Measurements from ENCODE around the gene SIPA1.
A peak's percentile ranks its signal among the peaks of the same experiment; 100 is the strongest.
"Not testable (repeated sequence)": the region's sequence is repeated elsewhere in the genome, so short reads cannot be mapped to it uniquely, and the experiment has no call there.

SIPA1 gene

GRCh38 chr11:65658174-65659021 lies 20.5 kb downstream of the SIPA1 start:
- no peak for DNase-seq (ENCODE audit: low read depth in 1 of 2, low spot score in 1 of 2)

GRCh38 chr11:65660038-65660437 lies 22.1 kb downstream of the SIPA1 start:
- no peak for DNase-seq (ENCODE audit: low read depth in 1 of 2, low spot score in 1 of 2)

DNA sequence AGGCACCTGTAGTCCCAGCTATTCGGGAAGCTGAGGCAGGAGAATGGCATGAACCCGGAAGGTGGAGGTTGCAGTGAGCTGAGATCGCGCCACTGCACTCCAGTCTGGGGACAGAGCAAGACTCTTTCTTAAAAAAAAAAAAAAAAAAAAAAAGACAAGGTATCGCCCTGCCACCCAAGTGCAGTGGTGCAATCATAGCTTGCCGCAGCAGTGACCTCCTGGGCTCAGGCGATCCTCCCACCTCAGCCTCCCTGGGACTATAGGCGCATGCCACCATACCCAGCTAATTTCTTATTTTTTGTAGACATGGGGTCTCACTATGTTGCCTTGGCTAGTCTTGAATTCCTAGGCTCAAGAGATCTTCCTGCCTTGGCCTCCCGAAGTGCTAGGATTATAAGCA lies 23.0 kb downstream of the SIPA1 start:
- DNase-seq (ENCODE audit: low read depth in 1 of 2, low spot score in 1 of 2), result not testable (repeated sequence)

GRCh38 chr11:65661599-65662246 lies 23.8 kb downstream of the SIPA1 start:
- DNase-seq (ENCODE audit: low read depth in 1 of 2, low spot score in 1 of 2), result no peak

- DNase-seq (ENCODE audit: low read depth in 1 of 2, low spot score in 1 of 2), result no peak
These were observed 24.4 kb downstream of the SIPA1 start for GRCh38 chr11:65662247-65662798.

DNA sequence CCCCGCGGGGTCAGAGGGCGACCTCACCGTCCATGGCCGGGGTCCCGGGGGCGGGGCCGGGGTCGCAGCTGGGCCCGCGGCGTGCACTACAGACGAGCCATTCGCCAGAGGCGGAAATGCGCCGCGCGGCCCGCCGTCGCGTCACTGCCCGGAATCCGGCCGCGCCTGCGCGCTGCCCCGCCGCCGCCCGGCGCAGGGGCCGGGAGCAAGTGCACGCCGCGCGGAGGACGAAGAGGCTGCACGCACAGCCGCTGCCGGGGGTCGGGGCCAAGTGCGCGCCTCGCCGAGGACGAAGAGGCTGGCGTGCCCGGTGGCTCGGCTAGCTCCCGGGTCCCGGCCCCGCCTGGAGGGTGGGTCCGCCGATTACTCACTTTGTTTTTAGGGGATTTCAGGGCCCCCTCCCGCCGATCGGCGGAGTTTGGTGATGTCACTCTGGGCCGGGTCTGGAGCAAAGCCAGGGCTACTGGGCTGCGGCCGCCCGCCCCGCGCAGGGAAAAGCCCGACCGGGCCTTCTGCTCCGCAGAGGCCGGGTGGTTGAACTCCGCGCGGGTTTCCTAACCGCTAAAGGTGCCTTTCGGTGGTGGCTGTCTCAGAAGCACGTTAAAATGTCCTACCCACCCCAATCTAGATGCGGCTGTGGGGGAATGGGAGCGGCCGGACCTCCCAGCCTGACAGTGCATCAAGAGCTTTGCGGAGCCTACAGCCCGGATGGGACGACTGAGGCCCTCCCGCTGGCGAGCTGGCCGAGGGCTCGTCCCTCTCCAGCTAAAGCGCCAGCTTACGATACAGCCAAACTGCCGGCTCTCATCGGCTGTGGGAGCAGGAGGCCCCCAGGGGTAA lies 25.1 kb downstream of the SIPA1 start, which contains the start of gene RELA:
TSS of gene RELA (minus strand) at position 118 of the 840 bp plus-strand sequence. CDS start at position 34, 84 bp downstream.
- peak; percentile 77 to 81 for DNase-seq (ENCODE audit: low read depth in 1 of 2, low spot score in 1 of 2)

DNA sequence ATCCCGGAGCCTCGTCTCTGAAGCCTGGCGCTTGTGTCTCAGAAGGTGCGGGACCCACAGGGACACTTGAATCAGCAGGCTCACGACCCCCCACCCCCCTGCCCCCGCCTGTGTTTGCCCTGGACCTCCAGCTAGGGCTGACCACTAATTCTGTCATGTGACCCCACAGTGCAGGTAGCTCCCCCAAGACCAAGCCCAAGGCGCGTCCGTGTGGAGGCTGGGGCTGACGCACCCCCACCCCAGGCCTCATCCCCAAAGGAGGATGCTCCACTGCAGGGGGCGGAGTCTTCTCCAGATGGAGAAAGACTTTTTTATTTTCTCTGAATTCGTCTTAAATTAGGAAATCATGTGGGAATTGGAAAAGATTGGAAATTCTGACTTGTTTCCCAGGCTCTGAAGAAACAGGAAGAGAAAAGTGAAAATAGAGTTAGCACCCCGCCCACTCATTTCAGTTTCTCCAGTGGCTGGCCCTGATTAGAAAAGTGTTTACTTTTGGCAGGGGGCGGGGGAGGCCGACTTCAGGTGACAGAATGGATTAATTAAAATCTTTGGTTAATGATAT lies 25.8 kb downstream of the SIPA1 start:
- DNase-seq (ENCODE audit: low read depth in 1 of 2, low spot score in 1 of 2), result peak in 1 of 2 donors; percentile 52

GRCh38 chr11:65672180-65672860 lies 34.4 kb downstream of the SIPA1 start:
- no peak for DNase-seq (ENCODE audit: low read depth in 1 of 2, low spot score in 1 of 2)

DNA sequence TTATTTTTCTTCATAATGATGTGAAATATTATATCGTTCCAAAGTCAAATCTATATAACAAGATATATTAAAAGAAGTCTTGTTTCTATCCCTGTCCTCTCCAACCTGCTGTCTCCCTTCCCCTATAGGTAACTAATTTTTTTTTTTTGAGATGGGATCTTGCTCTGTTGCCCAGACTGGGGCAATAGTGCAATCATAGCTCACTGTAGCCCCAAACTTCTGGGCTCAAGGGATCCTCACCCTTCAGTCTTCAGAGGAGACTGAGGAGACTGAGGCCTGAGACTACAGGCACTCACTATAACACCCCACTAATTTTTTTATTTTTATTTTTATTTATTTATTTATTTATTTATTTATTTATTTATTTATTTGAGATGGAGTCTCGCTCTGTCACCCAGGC lies 35.1 kb downstream of the SIPA1 start:
- DNase-seq (ENCODE audit: low read depth in 1 of 2, low spot score in 1 of 2), result no peak

DNA sequence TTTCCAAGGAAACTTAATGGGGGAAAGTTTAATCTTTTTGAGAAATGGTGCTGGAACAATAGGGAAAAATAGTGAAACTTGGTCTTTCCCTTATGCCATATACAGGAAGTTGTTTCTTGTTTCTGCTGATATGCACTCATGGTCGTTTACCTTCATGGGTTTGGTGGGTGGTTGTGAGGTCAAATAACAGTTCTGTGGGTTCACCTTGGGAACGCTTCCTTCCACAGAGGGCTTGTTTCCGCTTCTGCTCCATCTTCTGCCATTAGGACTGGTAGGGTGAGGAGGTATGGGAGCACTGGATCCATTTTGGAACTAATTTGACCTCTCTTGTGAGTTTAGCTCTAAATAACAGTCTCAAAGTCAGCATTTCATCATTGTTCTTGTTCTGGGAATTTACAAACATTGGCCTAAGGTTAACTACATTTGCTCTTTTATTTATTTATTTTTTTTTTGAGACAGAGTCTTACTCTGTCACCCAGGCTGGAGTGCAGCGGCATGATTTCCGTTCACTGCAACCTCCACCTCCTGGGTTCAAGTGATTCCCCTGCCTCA lies 42.4 kb downstream of the SIPA1 start:
- no peak for DNase-seq (ENCODE audit: low read depth in 1 of 2, low spot score in 1 of 2)

- not testable (repeated sequence) for DNase-seq (ENCODE audit: low read depth in 1 of 2, low spot score in 1 of 2)
These were observed 45.6 kb downstream of the SIPA1 start for GRCh38 chr11:65683480-65683879.

- DNase-seq (ENCODE audit: low read depth in 1 of 2, low spot score in 1 of 2), result no peak
These were observed 48.1 kb downstream of the SIPA1 start for GRCh38 chr11:65685981-65686380.

- DNase-seq (ENCODE audit: low read depth in 1 of 2, low spot score in 1 of 2), result not testable (repeated sequence)
These were observed 53.9 kb downstream of the SIPA1 start for GRCh38 chr11:65691847-65692246.

GRCh38 chr11:65692367-65692766 lies 54.5 kb downstream of the SIPA1 start:
- no peak for DNase-seq (ENCODE audit: low read depth in 1 of 2, low spot score in 1 of 2)

GRCh38 chr11:65695459-65696241 lies 57.7 kb downstream of the SIPA1 start:
- DNase-seq (ENCODE audit: low read depth in 1 of 2, low spot score in 1 of 2), result no peak

GRCh38 chr11:65696802-65697552 lies 59.1 kb downstream of the SIPA1 start:
- DNase-seq (ENCODE audit: low read depth in 1 of 2, low spot score in 1 of 2), result no peak

DNA sequence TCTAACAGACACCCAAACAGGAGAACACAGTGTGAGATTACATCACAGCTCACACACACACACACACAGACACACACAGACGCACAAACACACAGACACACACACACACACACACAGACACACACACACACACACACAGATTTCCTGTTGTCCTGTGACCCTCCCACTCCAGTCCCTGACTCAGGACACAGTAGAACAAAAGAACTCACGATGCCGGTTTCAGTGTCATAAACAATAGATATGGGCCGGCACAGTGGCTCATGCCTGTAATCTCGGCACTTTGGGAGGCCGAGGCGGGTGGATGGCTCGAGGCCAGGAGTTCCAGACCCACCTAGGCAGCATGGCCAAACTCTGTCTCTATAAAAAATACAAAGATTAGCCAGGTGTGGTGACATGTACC lies 60.3 kb downstream of the SIPA1 start:
- DNase-seq (ENCODE audit: low read depth in 1 of 2, low spot score in 1 of 2), result no peak

GRCh38 chr11:65699306-65699705 lies 61.4 kb downstream of the SIPA1 start:
- no peak for DNase-seq (ENCODE audit: low read depth in 1 of 2, low spot score in 1 of 2)

Measured in activated CD4-positive, alpha-beta T cell treated with anti-CD3 and anti-CD28 coated beads, Interleukin-2, amount 50 U/mL, for 24 hours (primary cell).